ENCODE measurements around the gene ASXL2. TPM values are rescaled to one million over a fixed set of nuclear protein-coding genes. Genes with fewer than 3 reads are reported as not detected.
"Not testable (repeated sequence)": the region's sequence is repeated elsewhere in the genome, so short reads cannot be mapped to it uniquely, and the experiment has no call there.

ASXL2 gene
- total RNA-seq, 1 experiment from 2014 or later = 37.8 TPM

- peaks cover 19% of the 10 kb centered on the region for H3K4me1 Mint-ChIP-seq
- H3K4me3 Mint-ChIP-seq = no peak overlapping the region
- no peaks in the 10 kb centered on the region for H3K27me3 Mint-ChIP-seq (ENCODE audit: low read depth)
- DNase-seq (ENCODE audit: low spot score) (no peak), ATAC-seq (peak; percentile 67; the same call in 1 of the 2 replicates)
- CTCF ChIA-PET = interaction anchor here (0.6 to 4.0 kb wide), 20 partner anchors 9 to 245 kb away, joined by 3 to 19 read pairs (median 4); partner anchors contain the start of gene ASXL2
- TF ChIP-seq ZNF423 (CRISPR knock-in tag; IDR thresholded peaks at IDR 0.05) = no peak
- TF ChIP-seq, protein P1, sequence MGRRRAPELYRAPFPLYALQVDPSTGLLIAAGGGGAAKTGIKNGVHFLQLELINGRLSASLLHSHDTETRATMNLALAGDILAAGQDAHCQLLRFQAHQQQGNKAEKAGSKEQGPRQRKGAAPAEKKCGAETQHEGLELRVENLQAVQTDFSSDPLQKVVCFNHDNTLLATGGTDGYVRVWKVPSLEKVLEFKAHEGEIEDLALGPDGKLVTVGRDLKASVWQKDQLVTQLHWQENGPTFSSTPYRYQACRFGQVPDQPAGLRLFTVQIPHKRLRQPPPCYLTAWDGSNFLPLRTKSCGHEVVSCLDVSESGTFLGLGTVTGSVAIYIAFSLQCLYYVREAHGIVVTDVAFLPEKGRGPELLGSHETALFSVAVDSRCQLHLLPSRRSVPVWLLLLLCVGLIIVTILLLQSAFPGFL (CRISPR knock-in tag; IDR thresholded peaks at IDR 0.05; ENCODE audit: borderline replicate concordance) = no peak
- TF ChIP-seq, protein P2, sequence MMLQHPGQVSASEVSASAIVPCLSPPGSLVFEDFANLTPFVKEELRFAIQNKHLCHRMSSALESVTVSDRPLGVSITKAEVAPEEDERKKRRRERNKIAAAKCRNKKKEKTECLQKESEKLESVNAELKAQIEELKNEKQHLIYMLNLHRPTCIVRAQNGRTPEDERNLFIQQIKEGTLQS (CRISPR knock-in tag; conservative IDR thresholded peaks at IDR 0.05) = no peak
- TF ChIP-seq, protein P3, sequence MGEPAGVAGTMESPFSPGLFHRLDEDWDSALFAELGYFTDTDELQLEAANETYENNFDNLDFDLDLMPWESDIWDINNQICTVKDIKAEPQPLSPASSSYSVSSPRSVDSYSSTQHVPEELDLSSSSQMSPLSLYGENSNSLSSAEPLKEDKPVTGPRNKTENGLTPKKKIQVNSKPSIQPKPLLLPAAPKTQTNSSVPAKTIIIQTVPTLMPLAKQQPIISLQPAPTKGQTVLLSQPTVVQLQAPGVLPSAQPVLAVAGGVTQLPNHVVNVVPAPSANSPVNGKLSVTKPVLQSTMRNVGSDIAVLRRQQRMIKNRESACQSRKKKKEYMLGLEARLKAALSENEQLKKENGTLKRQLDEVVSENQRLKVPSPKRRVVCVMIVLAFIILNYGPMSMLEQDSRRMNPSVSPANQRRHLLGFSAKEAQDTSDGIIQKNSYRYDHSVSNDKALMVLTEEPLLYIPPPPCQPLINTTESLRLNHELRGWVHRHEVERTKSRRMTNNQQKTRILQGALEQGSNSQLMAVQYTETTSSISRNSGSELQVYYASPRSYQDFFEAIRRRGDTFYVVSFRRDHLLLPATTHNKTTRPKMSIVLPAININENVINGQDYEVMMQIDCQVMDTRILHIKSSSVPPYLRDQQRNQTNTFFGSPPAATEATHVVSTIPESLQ (CRISPR knock-in tag; IDR thresholded peaks at IDR 0.05) = no peak
- TF ChIP-seq, protein P4, sequence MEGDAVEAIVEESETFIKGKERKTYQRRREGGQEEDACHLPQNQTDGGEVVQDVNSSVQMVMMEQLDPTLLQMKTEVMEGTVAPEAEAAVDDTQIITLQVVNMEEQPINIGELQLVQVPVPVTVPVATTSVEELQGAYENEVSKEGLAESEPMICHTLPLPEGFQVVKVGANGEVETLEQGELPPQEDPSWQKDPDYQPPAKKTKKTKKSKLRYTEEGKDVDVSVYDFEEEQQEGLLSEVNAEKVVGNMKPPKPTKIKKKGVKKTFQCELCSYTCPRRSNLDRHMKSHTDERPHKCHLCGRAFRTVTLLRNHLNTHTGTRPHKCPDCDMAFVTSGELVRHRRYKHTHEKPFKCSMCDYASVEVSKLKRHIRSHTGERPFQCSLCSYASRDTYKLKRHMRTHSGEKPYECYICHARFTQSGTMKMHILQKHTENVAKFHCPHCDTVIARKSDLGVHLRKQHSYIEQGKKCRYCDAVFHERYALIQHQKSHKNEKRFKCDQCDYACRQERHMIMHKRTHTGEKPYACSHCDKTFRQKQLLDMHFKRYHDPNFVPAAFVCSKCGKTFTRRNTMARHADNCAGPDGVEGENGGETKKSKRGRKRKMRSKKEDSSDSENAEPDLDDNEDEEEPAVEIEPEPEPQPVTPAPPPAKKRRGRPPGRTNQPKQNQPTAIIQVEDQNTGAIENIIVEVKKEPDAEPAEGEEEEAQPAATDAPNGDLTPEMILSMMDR (IDR thresholded peaks at IDR 0.05) = peak; percentile 20; the same call in 1 of the 2 replicates
- H3K36me3 Mint-ChIP-seq = no peaks in the 10 kb centered on the region
- H3K27ac Mint-ChIP-seq = no peak overlapping the region
- H3K9me3 Mint-ChIP-seq = no peaks in the 10 kb centered on the region
- POLR2A ChIA-PET = interaction anchor here (1.3 kb wide), 2 partner anchors 27 to 130 kb away, joined by 3 read pairs; partner anchors contain the start of genes ASXL2 and KIF3C
Measured at GRCh38 chr2:25851740-25852503, 26.4 kb downstream of the ASXL2 start.

DNA sequence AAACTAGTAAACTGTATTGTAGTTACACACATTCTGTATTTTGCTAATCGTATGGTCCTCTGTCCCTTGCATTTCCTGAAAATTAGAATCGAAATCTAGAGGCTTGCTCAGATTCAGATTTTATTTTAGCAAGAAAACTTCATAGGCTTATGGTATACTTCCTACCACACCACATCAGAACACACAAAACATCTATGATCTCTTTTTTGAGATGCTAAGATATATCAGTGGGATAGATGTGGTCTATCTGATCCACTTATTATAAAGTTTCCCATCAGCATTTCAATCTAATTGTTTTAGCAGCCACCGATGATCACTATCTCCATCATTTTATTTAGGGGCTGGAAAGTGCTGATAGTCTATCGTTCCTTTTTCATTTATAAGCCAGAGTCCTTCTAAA lies 27.9 kb downstream of the ASXL2 start:
- H3K36me3 Mint-ChIP-seq; H3K27me3 Mint-ChIP-seq (ENCODE audit: low read depth); DNase-seq (ENCODE audit: low spot score); POLR2A ChIA-PET; H3K4me3 Mint-ChIP-seq; H3K9me3 Mint-ChIP-seq; ATAC-seq: not testable (repeated sequence)
- CTCF ChIA-PET = interaction anchor here (0.7 kb wide), 1 partner anchor 311 kb away, joined by 3 read pairs; no protein-coding TSS in a partner anchor
- peaks cover 19% of the 10 kb centered on the region for H3K4me1 Mint-ChIP-seq
- H3K27ac Mint-ChIP-seq = 0 out of 2 replicates have a peak overlapping the region, but pooled peaks have one; percentile 5

DNA sequence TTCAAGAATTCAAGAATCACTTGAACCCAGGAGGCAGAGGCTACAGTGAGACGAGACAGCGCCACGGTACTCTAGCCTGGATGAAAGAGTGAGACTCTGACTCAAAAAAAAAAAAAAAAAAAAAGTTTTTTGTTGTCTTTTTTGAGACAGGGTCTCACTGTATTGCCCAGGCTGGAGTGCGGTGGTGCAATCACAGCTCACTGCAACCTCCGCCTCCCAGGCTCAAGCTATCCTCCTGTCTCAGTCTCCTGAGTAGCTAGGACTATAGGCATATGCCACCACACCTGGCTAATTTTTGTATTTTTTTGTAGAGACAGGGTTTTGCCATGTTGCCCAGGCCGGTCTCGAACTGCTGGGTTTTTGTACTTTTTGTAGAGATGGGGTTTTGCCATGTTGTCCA lies 28.9 kb downstream of the ASXL2 start:
- H3K9me3 Mint-ChIP-seq = not testable (repeated sequence)

DNA sequence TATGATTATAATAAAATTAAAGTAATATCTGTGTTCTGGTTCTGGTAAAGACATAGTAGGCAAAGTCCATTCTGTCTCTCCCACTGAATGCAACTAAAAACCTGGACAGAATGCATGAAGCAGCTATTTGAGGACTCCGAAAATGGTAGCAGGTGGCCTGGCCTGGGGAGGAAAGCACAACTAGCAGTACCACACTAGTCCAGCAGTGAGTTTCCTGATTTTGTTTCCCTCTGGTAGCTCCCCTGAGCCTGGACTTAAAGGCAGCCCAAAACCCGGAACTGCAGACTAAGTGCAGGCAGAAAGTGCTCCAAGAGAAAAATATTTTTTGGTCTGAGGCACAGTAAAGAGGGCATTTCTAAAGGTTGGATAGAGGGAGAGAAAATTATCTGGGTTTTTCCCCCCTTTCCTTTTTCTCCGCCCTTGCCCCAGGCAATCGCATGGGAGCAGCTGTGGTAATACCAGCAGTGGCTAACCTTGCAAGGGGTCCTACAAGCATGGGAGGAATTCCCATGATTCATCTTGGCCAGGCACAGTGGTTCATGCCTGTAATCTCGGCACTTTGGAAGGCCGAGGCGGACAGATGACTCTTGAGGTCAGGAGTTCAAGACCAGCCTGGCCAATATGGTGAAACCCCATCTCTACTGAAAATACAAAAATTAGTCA lies 32.3 kb downstream of the ASXL2 start:
- ChIA-PET CTCF (no interaction called here), POLR2A (no interaction called here)
- Mint-ChIP-seq H3K4me3 (no peak overlapping the region), H3K36me3 (no peaks in the 10 kb centered on the region), H3K27ac (no peak overlapping the region), H3K27me3 (ENCODE audit: low read depth) (no peaks in the 10 kb centered on the region), H3K4me1 (no peaks in the 10 kb centered on the region), H3K9me3 (no peaks in the 10 kb centered on the region)
- DNase-seq (ENCODE audit: low spot score) (no peak), ATAC-seq (peak; percentile 69)
- TF ChIP-seq, protein P5, sequence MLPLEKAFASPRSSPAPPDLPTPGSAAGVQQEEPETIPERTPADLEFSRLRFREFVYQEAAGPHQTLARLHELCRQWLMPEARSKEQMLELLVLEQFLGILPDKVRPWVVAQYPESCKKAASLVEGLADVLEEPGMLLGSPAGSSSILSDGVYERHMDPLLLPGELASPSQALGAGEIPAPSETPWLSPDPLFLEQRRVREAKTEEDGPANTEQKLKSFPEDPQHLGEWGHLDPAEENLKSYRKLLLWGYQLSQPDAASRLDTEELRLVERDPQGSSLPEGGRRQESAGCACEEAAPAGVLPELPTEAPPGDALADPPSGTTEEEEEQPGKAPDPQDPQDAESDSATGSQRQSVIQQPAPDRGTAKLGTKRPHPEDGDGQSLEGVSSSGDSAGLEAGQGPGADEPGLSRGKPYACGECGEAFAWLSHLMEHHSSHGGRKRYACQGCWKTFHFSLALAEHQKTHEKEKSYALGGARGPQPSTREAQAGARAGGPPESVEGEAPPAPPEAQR (CRISPR knock-in tag; IDR thresholded peaks at IDR 0.05) = no peak
- TF ChIP-seq PRRX2 (CRISPR knock-in tag; IDR thresholded peaks at IDR 0.05) = no peak
- TF ChIP-seq HMGA2 (CRISPR knock-in tag; IDR thresholded peaks at IDR 0.05) = no peak
- TF ChIP-seq GTF2I (CRISPR knock-in tag; conservative IDR thresholded peaks at IDR 0.05) = no peak
- TF ChIP-seq CREM (CRISPR knock-in tag; IDR thresholded peaks at IDR 0.05) = no peak
- no peak for TF ChIP-seq ZNF232 (CRISPR knock-in tag; IDR thresholded peaks at IDR 0.05)
- no peak for TF ChIP-seq ZNF423 (CRISPR knock-in tag; IDR thresholded peaks at IDR 0.05)
- no peak for TF ChIP-seq MXD4 (CRISPR knock-in tag; IDR thresholded peaks at IDR 0.05; ENCODE audit: borderline replicate concordance)
- TF ChIP-seq NFYB (CRISPR knock-in tag; conservative IDR thresholded peaks at IDR 0.05; ENCODE audit: low read depth) = no peak
- TF ChIP-seq ZBTB21 (CRISPR knock-in tag; IDR thresholded peaks at IDR 0.05; ENCODE audit: borderline replicate concordance) = no peak
- no peak for TF ChIP-seq CREB1 (CRISPR knock-in tag; IDR thresholded peaks at IDR 0.05)
- TF ChIP-seq, protein P6, sequence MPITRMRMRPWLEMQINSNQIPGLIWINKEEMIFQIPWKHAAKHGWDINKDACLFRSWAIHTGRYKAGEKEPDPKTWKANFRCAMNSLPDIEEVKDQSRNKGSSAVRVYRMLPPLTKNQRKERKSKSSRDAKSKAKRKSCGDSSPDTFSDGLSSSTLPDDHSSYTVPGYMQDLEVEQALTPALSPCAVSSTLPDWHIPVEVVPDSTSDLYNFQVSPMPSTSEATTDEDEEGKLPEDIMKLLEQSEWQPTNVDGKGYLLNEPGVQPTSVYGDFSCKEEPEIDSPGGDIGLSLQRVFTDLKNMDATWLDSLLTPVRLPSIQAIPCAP (CRISPR knock-in tag; IDR thresholded peaks at IDR 0.05) = no peak
- TF ChIP-seq, protein P7, sequence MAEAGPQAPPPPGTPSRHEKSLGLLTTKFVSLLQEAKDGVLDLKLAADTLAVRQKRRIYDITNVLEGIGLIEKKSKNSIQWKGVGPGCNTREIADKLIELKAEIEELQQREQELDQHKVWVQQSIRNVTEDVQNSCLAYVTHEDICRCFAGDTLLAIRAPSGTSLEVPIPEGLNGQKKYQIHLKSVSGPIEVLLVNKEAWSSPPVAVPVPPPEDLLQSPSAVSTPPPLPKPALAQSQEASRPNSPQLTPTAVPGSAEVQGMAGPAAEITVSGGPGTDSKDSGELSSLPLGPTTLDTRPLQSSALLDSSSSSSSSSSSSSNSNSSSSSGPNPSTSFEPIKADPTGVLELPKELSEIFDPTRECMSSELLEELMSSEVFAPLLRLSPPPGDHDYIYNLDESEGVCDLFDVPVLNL (CRISPR knock-in tag; IDR thresholded peaks at IDR 0.05; ENCODE audit: borderline replicate concordance, low read depth) = no peak

More for the DNA sequence above, 28.9 kb downstream of the ASXL2 start:
- POLR2A ChIA-PET; CTCF ChIA-PET; DNase-seq (ENCODE audit: low spot score); H3K27ac Mint-ChIP-seq; H3K4me3 Mint-ChIP-seq; H3K36me3 Mint-ChIP-seq; ATAC-seq; H3K27me3 Mint-ChIP-seq (ENCODE audit: low read depth): not testable (repeated sequence)
- TF ChIP-seq ZNF121 (CRISPR knock-in tag; IDR thresholded peaks at IDR 0.05) = peak; percentile 49; the same call in 1 of the 2 replicates
- TF ChIP-seq GTF2I (CRISPR knock-in tag; conservative IDR thresholded peaks at IDR 0.05) = 0 out of 2 replicates have a peak, but pooled peaks have one; percentile 16
- H3K4me1 Mint-ChIP-seq = peaks cover 19% of the 10 kb centered on the region

Data from WTC11 (cell line).